Measurements from ENCODE around the gene CDK8. TPM values are rescaled to one million over a fixed set of nuclear protein-coding genes. Genes with fewer than 3 reads are reported as not detected.

Gene CDK8
- total RNA-seq, 3 donors from 2014 or later (not counting 1 experiment from before 2014, with no cell fraction given) = 10.0 to 13.1 (median 10.9) TPM

GRCh38 chr13:26229080-26229615, 24.8 kb upstream of the CDK8 start:
- no peaks in the 10 kb centered on the region for H3K36me3 ChIP-seq (ENCODE audit: control insufficient read depth, insufficient read depth, low read length)
- H3K4me3 ChIP-seq (ENCODE audit: low read length) = no peak overlapping the region
- no peak for ATAC-seq

GRCh38 chr13:26230703-26231102, 23.2 kb upstream of the CDK8 start:
- DNase-seq (no peak), ATAC-seq (no peak)
- intact Hi-C loops (cut with micrococcal nuclease) = no loop called here
- 87% methylated on average over 6 of the region's 6 CpGs for whole genome bisulfite sequencing (ENCODE audit: insufficient coverage)
- Histone ChIP-seq H3K36me3 (ENCODE audit: control insufficient read depth, insufficient read depth, low read length) (no peaks in the 10 kb centered on the region), H3K4me1 (ENCODE audit: control insufficient read depth, insufficient read depth, low read length) (no peaks in the 10 kb centered on the region), H3K27ac (ENCODE audit: low read length) (no peak overlapping the region), H3K27me3 (ENCODE audit: control insufficient read depth, insufficient read depth, low read length) (no peaks in the 10 kb centered on the region), H3K4me3 (ENCODE audit: low read length) (no peak overlapping the region), H3K9me3 (ENCODE audit: control insufficient read depth, insufficient read depth, low read length) (no peaks in the 10 kb centered on the region)
- no peaks in the 10 kb centered on the region for H3K4me1 Mint-ChIP-seq
- peaks cover 12 to 16% of the 10 kb centered on the region in 2 donors for H3K27me3 Mint-ChIP-seq (ENCODE audit: low read depth in 2 of 2)
- no peak overlapping the region for H3K27ac Mint-ChIP-seq
- no peaks in the 10 kb centered on the region for H3K36me3 Mint-ChIP-seq
- TF ChIP-seq CTCF (IDR thresholded peaks at IDR 0.05) = no peak
- no peaks in the 10 kb centered on the region for H3K9me3 Mint-ChIP-seq
- H3K4me3 Mint-ChIP-seq = no peak overlapping the region

More at GRCh38 chr13:26229080-26229615, 24.8 kb upstream of the CDK8 start:
- Mint-ChIP-seq H3K27ac (no peak overlapping the region), H3K4me3 (no peak overlapping the region), H3K36me3 (no peaks in the 10 kb centered on the region), H3K4me1 (no peaks in the 10 kb centered on the region), H3K9me3 (no peaks in the 10 kb centered on the region), H3K27me3 (ENCODE audit: low read depth in 2 of 2) (peaks cover 10 to 14% of the 10 kb centered on the region in 2 donors)
- 87% methylated on average over 9 of the region's 13 CpGs for WGBS (ENCODE audit: insufficient coverage)
- intact Hi-C loops (cut with micrococcal nuclease) = no loop called here
- no peaks in the 10 kb centered on the region for H3K27me3 ChIP-seq (ENCODE audit: control insufficient read depth, insufficient read depth, low read length)
- no peaks in the 10 kb centered on the region for H3K4me1 ChIP-seq (ENCODE audit: control insufficient read depth, insufficient read depth, low read length)
- no peak for DNase-seq
- no peaks in the 10 kb centered on the region for H3K9me3 ChIP-seq (ENCODE audit: control insufficient read depth, insufficient read depth, low read length)
- no peak overlapping the region for H3K27ac ChIP-seq (ENCODE audit: low read length)
- TF ChIP-seq CTCF (IDR thresholded peaks at IDR 0.05) = no peak

- no peaks in the 10 kb centered on the region for H3K36me3 ChIP-seq (ENCODE audit: control insufficient read depth, insufficient read depth, low read length)
- H3K4me1 ChIP-seq (ENCODE audit: control insufficient read depth, insufficient read depth, low read length) = no peaks in the 10 kb centered on the region
- 62% methylated on average over 1 of the region's 1 CpG for WGBS (ENCODE audit: insufficient coverage)
- H3K4me3 ChIP-seq (ENCODE audit: low read length) = no peak overlapping the region
- Mint-ChIP-seq H3K27ac (no peak overlapping the region), H3K4me3 (no peak overlapping the region), H3K27me3 (ENCODE audit: low read depth in 2 of 2) (peaks cover 9 to 10% of the 10 kb centered on the region in 2 donors), H3K9me3 (no peaks in the 10 kb centered on the region), H3K36me3 (no peaks in the 10 kb centered on the region), H3K4me1 (no peaks in the 10 kb centered on the region)
- no peaks in the 10 kb centered on the region for H3K9me3 ChIP-seq (ENCODE audit: control insufficient read depth, insufficient read depth, low read length)
- ATAC-seq (no peak), DNase-seq (no peak)
- H3K27ac ChIP-seq (ENCODE audit: low read length) = no peak overlapping the region
- no peaks in the 10 kb centered on the region for H3K27me3 ChIP-seq (ENCODE audit: control insufficient read depth, insufficient read depth, low read length)
- intact Hi-C loops (cut with micrococcal nuclease) = no loop called here
- TF ChIP-seq CTCF (IDR thresholded peaks at IDR 0.05) = no peak
Measured at GRCh38 chr13:26236296-26236695, 17.6 kb upstream of the CDK8 start.

- ATAC-seq = no peak
- DNase-seq = no peak
- no peak overlapping the region for H3K4me3 Mint-ChIP-seq
- no peak overlapping the region for H3K4me3 ChIP-seq (ENCODE audit: low read length)
- no peak overlapping the region for H3K27ac Mint-ChIP-seq
- H3K9me3 Mint-ChIP-seq = no peaks in the 10 kb centered on the region
- no peaks in the 10 kb centered on the region for H3K36me3 Mint-ChIP-seq
- peaks cover 2% of the 10 kb centered on the region for H3K27me3 ChIP-seq (ENCODE audit: control insufficient read depth, insufficient read depth, low read length)
- 90% methylated on average over 5 of the region's 5 CpGs for WGBS (ENCODE audit: insufficient coverage)
- intact Hi-C loops (cut with micrococcal nuclease) = no loop called here
- peaks cover 18 to 28% of the 10 kb centered on the region in 2 donors for H3K27me3 Mint-ChIP-seq (ENCODE audit: low read depth in 2 of 2)
- H3K9me3 ChIP-seq (ENCODE audit: control insufficient read depth, insufficient read depth, low read length) = no peaks in the 10 kb centered on the region
- H3K27ac ChIP-seq (ENCODE audit: low read length) = no peak overlapping the region
- no peak for TF ChIP-seq CTCF (IDR thresholded peaks at IDR 0.05)
- no peaks in the 10 kb centered on the region for H3K36me3 ChIP-seq (ENCODE audit: control insufficient read depth, insufficient read depth, low read length)
- no peaks in the 10 kb centered on the region for H3K4me1 ChIP-seq (ENCODE audit: control insufficient read depth, insufficient read depth, low read length)
- no peaks in the 10 kb centered on the region for H3K4me1 Mint-ChIP-seq
Measured at GRCh38 chr13:26246154-26246553, 7.8 kb upstream of the CDK8 start.
